SKM-1 (cell line): Measurements from ENCODE around the gene ADORA1.

Source experiments
- DNase-seq: peaks from one replicate; lab custom pipeline; 2025; ENCODE audit not compliant: unreplicated experiment; lab: John Stamatoyannopoulos, UW

The ADORA1 gene

GRCh38 chr1:203127666-203128430 is at the start of gene ADORA1:
Gene ADORA1, plus strand, starts transcription at chr1:203127726. Its CDS starts 1,116 bp downstream, at chr1:203128842.
- DNase-seq, result no peak

GRCh38 chr1:203077956-203078355 is 49.6 kb upstream of the ADORA1 start:
- no peak for DNase-seq

- DNase-seq, result no peak
These were observed 49.0 kb upstream of the ADORA1 start for GRCh38 chr1:203078478-203078877.

GRCh38 chr1:203080456-203080855 is 47.1 kb upstream of the ADORA1 start:
- DNase-seq, result no peak

- DNase-seq, result no peak
These were observed 45.9 kb upstream of the ADORA1 start for GRCh38 chr1:203081465-203082230.

- DNase-seq, result no peak
These were observed 45.4 kb upstream of the ADORA1 start for GRCh38 chr1:203082231-203082505.

GRCh38 chr1:203082571-203083462 is 44.7 kb upstream of the ADORA1 start:
- peak; percentile 46 for DNase-seq

- no peak for DNase-seq
These were observed 44.0 kb upstream of the ADORA1 start for GRCh38 chr1:203083463-203083921.

GRCh38 chr1:203084588-203085527 is 42.7 kb upstream of the ADORA1 start:
- DNase-seq, result no peak

GRCh38 chr1:203085528-203086406 is 41.8 kb upstream of the ADORA1 start, which contains the start of gene MYOG:
Gene MYOG, minus strand, starts transcription at chr1:203086012. Its CDS starts 51 bp downstream, at chr1:203085961.
- DNase-seq, result no peak

GRCh38 chr1:203086992-203087763 is 40.3 kb upstream of the ADORA1 start:
- no peak for DNase-seq

GRCh38 chr1:203088441-203088840 is 39.1 kb upstream of the ADORA1 start:
- no peak for DNase-seq

GRCh38 chr1:203089001-203089650 is 38.4 kb upstream of the ADORA1 start:
- no peak for DNase-seq

GRCh38 chr1:203089651-203090045 is 37.9 kb upstream of the ADORA1 start:
- DNase-seq, result no peak

GRCh38 chr1:203090421-203091198 is 36.9 kb upstream of the ADORA1 start:
- DNase-seq, result no peak

GRCh38 chr1:203091199-203091477 is 36.4 kb upstream of the ADORA1 start:
- no peak for DNase-seq

- no peak for DNase-seq
These were observed 35.7 kb upstream of the ADORA1 start for GRCh38 chr1:203091761-203092330.
